Astrocyte (in vitro differentiated cells and primary cell): ENCODE measurements around the gene PXDC1.
"Not testable (repeated sequence)": the region's sequence is repeated elsewhere in the genome, so short reads cannot be mapped to it uniquely, and the experiment has no call there.

Experiments
- EZH2 ChIP-seq: IDR thresholded peaks from 2 replicates; pipeline ENCODE4 v1.6.1; 2012; ENCODE audit warnings: mild to moderate bottlenecking, low read length, inconsistent platforms; ENCODE audit not compliant: insufficient read depth
- TF ChIP-seq, protein P1 (sequence below): IDR thresholded peaks from 2 replicates; pipeline ENCODE4 v1.5.1; 2011; ENCODE audit warnings: low read depth, mild to moderate bottlenecking, inconsistent platforms, low read length, moderate library complexity; ENCODE audit not compliant: insufficient read depth

DNA sequence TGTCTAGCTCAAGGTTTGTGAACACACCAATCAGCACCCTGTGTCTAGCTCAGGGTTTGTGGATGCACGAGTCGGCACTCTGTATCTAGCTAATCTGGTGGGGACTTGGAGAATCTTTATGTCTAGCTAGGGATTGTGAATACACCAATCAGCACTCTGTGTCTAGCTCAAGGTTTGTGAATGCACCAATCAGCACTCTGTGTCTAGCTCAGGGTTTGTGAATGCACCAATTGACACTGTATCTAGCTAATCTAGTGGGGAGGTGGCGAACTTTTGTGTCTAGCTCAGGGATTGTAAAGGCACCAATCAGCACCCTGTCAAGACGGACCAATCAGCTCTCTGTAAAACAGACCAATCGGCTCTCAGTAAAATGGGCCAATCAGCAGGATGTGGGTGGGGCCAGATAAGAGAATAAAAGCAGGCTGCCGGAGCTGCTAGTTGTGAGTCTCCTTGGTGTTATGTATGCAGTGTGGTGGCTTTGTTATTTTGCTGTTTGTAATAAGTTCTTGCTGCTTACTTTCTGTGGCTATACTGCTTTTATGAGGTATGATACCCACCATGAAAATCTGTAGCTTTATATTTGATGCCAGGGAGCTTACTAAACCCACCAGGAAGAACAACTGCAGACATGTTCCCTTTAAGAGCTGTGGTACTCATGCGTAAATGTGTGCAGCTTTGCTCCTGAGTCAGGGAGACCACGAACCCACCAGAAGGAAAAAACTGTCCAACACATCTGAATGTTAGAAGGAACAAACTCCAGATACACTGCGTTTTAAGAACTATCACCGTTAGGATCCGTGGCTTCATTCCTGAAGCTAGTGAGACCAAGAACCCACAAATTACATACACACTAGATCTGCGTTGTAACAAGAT lies 20.9 kb upstream of the PXDC1 start:
- TF ChIP-seq, protein P1, sequence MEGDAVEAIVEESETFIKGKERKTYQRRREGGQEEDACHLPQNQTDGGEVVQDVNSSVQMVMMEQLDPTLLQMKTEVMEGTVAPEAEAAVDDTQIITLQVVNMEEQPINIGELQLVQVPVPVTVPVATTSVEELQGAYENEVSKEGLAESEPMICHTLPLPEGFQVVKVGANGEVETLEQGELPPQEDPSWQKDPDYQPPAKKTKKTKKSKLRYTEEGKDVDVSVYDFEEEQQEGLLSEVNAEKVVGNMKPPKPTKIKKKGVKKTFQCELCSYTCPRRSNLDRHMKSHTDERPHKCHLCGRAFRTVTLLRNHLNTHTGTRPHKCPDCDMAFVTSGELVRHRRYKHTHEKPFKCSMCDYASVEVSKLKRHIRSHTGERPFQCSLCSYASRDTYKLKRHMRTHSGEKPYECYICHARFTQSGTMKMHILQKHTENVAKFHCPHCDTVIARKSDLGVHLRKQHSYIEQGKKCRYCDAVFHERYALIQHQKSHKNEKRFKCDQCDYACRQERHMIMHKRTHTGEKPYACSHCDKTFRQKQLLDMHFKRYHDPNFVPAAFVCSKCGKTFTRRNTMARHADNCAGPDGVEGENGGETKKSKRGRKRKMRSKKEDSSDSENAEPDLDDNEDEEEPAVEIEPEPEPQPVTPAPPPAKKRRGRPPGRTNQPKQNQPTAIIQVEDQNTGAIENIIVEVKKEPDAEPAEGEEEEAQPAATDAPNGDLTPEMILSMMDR, result not testable (repeated sequence)
- TF ChIP-seq EZH2, result not testable (repeated sequence)
